ENCODE measurements around the gene HEATR9. TPM values are rescaled to one million over a fixed set of nuclear protein-coding genes. Genes with fewer than 3 reads are reported as not detected.
A peak's percentile ranks its signal among the peaks of the same experiment; 100 is the strongest.

Gene HEATR9
- total and polyA plus RNA-seq, 3 donors from 2014 or later: 6.1 to 28.3 (median 7.8) TPM

- no peaks in the 10 kb centered on the region for H3K9me3 ChIP-seq
- H3K36me3 ChIP-seq (ENCODE audit: low read depth, missing control alignments): no peaks in the 10 kb centered on the region
- peaks cover 24% of the 10 kb centered on the region for H3K4me1 ChIP-seq
- intact Hi-C loops (cut with DNase I; ENCODE audit: low total_unique reads): no loop called here
- DNase-seq: no peak
- no peak overlapping the region for H3K4me3 ChIP-seq
- no peak for TF ChIP-seq POLR2A (IDR thresholded peaks at IDR 0.05)
- no peak for TF ChIP-seq CTCF (IDR thresholded peaks at IDR 0.05)
- no peaks in the 10 kb centered on the region for H3K27me3 ChIP-seq
- 92 to 93% methylated on average over 5 of the region's 5 CpGs for WGBS, 2 donors
- H3K27ac ChIP-seq: no peak overlapping the region
Observed at GRCh38 chr17:35812456-35812855, 56.2 kb downstream of the HEATR9 start.

- intact Hi-C loops (cut with DNase I; ENCODE audit: low total_unique reads): no loop called here
- DNase-seq: no peak
- Histone ChIP-seq H3K36me3 (ENCODE audit: low read depth, missing control alignments) (no peaks in the 10 kb centered on the region), H3K27ac (no peak overlapping the region), H3K9me3 (no peaks in the 10 kb centered on the region), H3K4me3 (no peak overlapping the region), H3K4me1 (peaks cover 24% of the 10 kb centered on the region), H3K27me3 (no peaks in the 10 kb centered on the region)
- 61 to 65% methylated on average over 6 of the region's 6 CpGs for WGBS, 2 donors
- no peak for TF ChIP-seq POLR2A (IDR thresholded peaks at IDR 0.05)
- no peak for TF ChIP-seq CTCF (IDR thresholded peaks at IDR 0.05)
Observed at GRCh38 chr17:35811759-35812158, 56.9 kb downstream of the HEATR9 start.

GRCh38 chr17:35809855-35810461, 58.7 kb downstream of the HEATR9 start:
- Histone ChIP-seq H3K9me3 (no peaks in the 10 kb centered on the region), H3K36me3 (ENCODE audit: low read depth, missing control alignments) (no peaks in the 10 kb centered on the region), H3K4me1 (peaks cover 21% of the 10 kb centered on the region), H3K27me3 (no peaks in the 10 kb centered on the region), H3K27ac (peak overlapping the region; percentile 95 to 97), H3K4me3 (peak overlapping the region; percentile 90 to 93)
- no peak for DNase-seq
- WGBS, 2 donors: 0% methylated on average over 12 to 24 of the region's 24 CpGs
- TF ChIP-seq CTCF (IDR thresholded peaks at IDR 0.05) (no peak), POLR2A (IDR thresholded peaks at IDR 0.05) (no peak)
- intact Hi-C loops (cut with DNase I; ENCODE audit: low total_unique reads): no loop called here

- 0% methylated on average over 20 to 60 of the region's 71 CpGs for WGBS, 2 donors
- Histone ChIP-seq H3K9me3 (no peaks in the 10 kb centered on the region), H3K27ac (peak within 1 kb of the TSS; percentile 95 to 97), H3K4me3 (peak within 1 kb of the TSS; percentile 90 to 93), H3K36me3 (ENCODE audit: low read depth, missing control alignments) (no peaks in the 10 kb centered on the region), H3K27me3 (no peaks in the 10 kb centered on the region), H3K4me1 (peaks cover 21% of the 10 kb centered on the region)
- intact Hi-C loops (cut with DNase I; ENCODE audit: low total_unique reads): no loop called here
- peak; percentile 98 for DNase-seq
- TF ChIP-seq POLR2A (IDR thresholded peaks at IDR 0.05) (peak; percentile 68), CTCF (IDR thresholded peaks at IDR 0.05) (peak; percentile 54 to 64 (median 60))
Observed at GRCh38 chr17:35808962-35809854, 59.5 kb downstream of the HEATR9 start, which contains the start of gene TAF15. Gene TAF15 (plus strand): TSS chr17:35809484. CDS start chr17:35809570, 86 bp downstream.

All from testis (tissue), 3 donors.